Activated naive CD4-positive, alpha-beta T cell treated with anti-CD3 and anti-CD28 coated beads, Interleukin-2, amount 10 ng/mL, durations not matched to agents 7 days and 5 days (primary cell): ENCODE measurements around the gene KBTBD12.

ENCODE experiments used
- CTCF ChIA-PET: fragments of 350-600 bp; sonication (Branson Sonifier 250); formaldehyde crosslinking; loops from one replicate; lab custom pipeline; 2021; ENCODE audit warnings: antibody characterized with exemption; lab: Charles Lee
- DNase-seq: peaks from one replicate; pipeline ENCODE4 v3.0.0-alpha.2; 2020
- H3K27ac Mint-ChIP-seq: one replicate; pipeline ENCODE4 v1.8.0; 2021; ENCODE audit warnings: mild to moderate bottlenecking, moderate library complexity, mixed read lengths
- H3K27me3 Mint-ChIP-seq: one replicate; pipeline ENCODE4 v1.8.0; 2021; ENCODE audit warnings: mild to moderate bottlenecking, mixed read lengths
- H3K36me3 Mint-ChIP-seq: one replicate; pipeline ENCODE4 v1.8.0; 2021; ENCODE audit warnings: mixed read lengths
- H3K4me1 Mint-ChIP-seq: one replicate; pipeline ENCODE4 v1.8.0; 2021; ENCODE audit warnings: mixed read lengths
- H3K4me3 Mint-ChIP-seq: one replicate; pipeline ENCODE4 v1.8.0; 2021; ENCODE audit warnings: mild to moderate bottlenecking, moderate library complexity, mixed read lengths
- H3K9me3 Mint-ChIP-seq: one replicate; pipeline ENCODE4 v1.8.0; 2021; ENCODE audit warnings: mixed read lengths

The KBTBD12 gene

GRCh38 chr3:127991251-127991650 lies 76.2 kb downstream of the KBTBD12 start:
- Mint-ChIP-seq H3K4me1 (no peaks in the 10 kb centered on the region), H3K9me3 (no peaks in the 10 kb centered on the region), H3K4me3 (no peak overlapping the region), H3K27ac (no peak overlapping the region), H3K36me3 (no peaks in the 10 kb centered on the region), H3K27me3 (peaks cover 9% of the 10 kb centered on the region)
- DNase-seq = no peak
- CTCF ChIA-PET = no interaction called here

GRCh38 chr3:127991681-127992080 lies 76.6 kb downstream of the KBTBD12 start:
- no peaks in the 10 kb centered on the region for H3K9me3 Mint-ChIP-seq
- no peak overlapping the region for H3K4me3 Mint-ChIP-seq
- no peaks in the 10 kb centered on the region for H3K4me1 Mint-ChIP-seq
- no peak overlapping the region for H3K27ac Mint-ChIP-seq
- no peaks in the 10 kb centered on the region for H3K36me3 Mint-ChIP-seq
- DNase-seq = no peak
- CTCF ChIA-PET = no interaction called here
- H3K27me3 Mint-ChIP-seq = peaks cover 9% of the 10 kb centered on the region

- Mint-ChIP-seq H3K9me3 (no peaks in the 10 kb centered on the region), H3K4me1 (no peaks in the 10 kb centered on the region), H3K36me3 (no peaks in the 10 kb centered on the region), H3K4me3 (no peak overlapping the region), H3K27ac (no peak overlapping the region), H3K27me3 (peaks cover 9% of the 10 kb centered on the region)
- no peak for DNase-seq
- CTCF ChIA-PET = no interaction called here
Measured at GRCh38 chr3:127992127-127992526, 77.1 kb downstream of the KBTBD12 start.

GRCh38 chr3:127994011-127994410 lies 79.0 kb downstream of the KBTBD12 start:
- CTCF ChIA-PET = no interaction called here
- H3K27me3 Mint-ChIP-seq = peaks cover 9% of the 10 kb centered on the region
- no peak overlapping the region for H3K4me3 Mint-ChIP-seq
- no peak for DNase-seq
- no peaks in the 10 kb centered on the region for H3K9me3 Mint-ChIP-seq
- no peak overlapping the region for H3K27ac Mint-ChIP-seq
- no peaks in the 10 kb centered on the region for H3K36me3 Mint-ChIP-seq
- H3K4me1 Mint-ChIP-seq = no peaks in the 10 kb centered on the region

- H3K4me1 Mint-ChIP-seq = no peaks in the 10 kb centered on the region
- no peak overlapping the region for H3K4me3 Mint-ChIP-seq
- H3K36me3 Mint-ChIP-seq = no peaks in the 10 kb centered on the region
- no peaks in the 10 kb centered on the region for H3K9me3 Mint-ChIP-seq
- CTCF ChIA-PET = no interaction called here
- no peak for DNase-seq
- peaks cover 10% of the 10 kb centered on the region for H3K27me3 Mint-ChIP-seq
- no peak overlapping the region for H3K27ac Mint-ChIP-seq
Measured at GRCh38 chr3:127997016-127997415, 82.0 kb downstream of the KBTBD12 start.

GRCh38 chr3:127997961-127998360 lies 82.9 kb downstream of the KBTBD12 start:
- DNase-seq = no peak
- Mint-ChIP-seq H3K4me1 (no peaks in the 10 kb centered on the region), H3K9me3 (no peaks in the 10 kb centered on the region), H3K27ac (no peak overlapping the region), H3K36me3 (no peaks in the 10 kb centered on the region), H3K27me3 (peaks cover 13% of the 10 kb centered on the region), H3K4me3 (no peak overlapping the region)
- CTCF ChIA-PET = no interaction called here

- Mint-ChIP-seq H3K36me3 (no peaks in the 10 kb centered on the region), H3K9me3 (no peaks in the 10 kb centered on the region)
Measured at GRCh38 chr3:127998596-127998995, 83.6 kb downstream of the KBTBD12 start.

GRCh38 chr3:127999509-128000106 lies 84.6 kb downstream of the KBTBD12 start:
- Mint-ChIP-seq H3K27me3 (peaks cover 17% of the 10 kb centered on the region), H3K4me1 (no peaks in the 10 kb centered on the region), H3K36me3 (no peaks in the 10 kb centered on the region), H3K9me3 (no peaks in the 10 kb centered on the region), H3K4me3 (no peak overlapping the region), H3K27ac (no peak overlapping the region)
- CTCF ChIA-PET = no interaction called here
- DNase-seq = no peak

More at GRCh38 chr3:127998596-127998995, 83.6 kb downstream of the KBTBD12 start:
- no peak overlapping the region for H3K4me3 Mint-ChIP-seq
- DNase-seq = no peak
- peaks cover 13% of the 10 kb centered on the region for H3K27me3 Mint-ChIP-seq
- no peaks in the 10 kb centered on the region for H3K4me1 Mint-ChIP-seq
- CTCF ChIA-PET = no interaction called here
- no peak overlapping the region for H3K27ac Mint-ChIP-seq

- no peaks in the 10 kb centered on the region for H3K9me3 Mint-ChIP-seq
- CTCF ChIA-PET = no interaction called here
- no peaks in the 10 kb centered on the region for H3K4me1 Mint-ChIP-seq
- no peak overlapping the region for H3K4me3 Mint-ChIP-seq
- no peaks in the 10 kb centered on the region for H3K36me3 Mint-ChIP-seq
- H3K27me3 Mint-ChIP-seq = peaks cover 20% of the 10 kb centered on the region
- no peak overlapping the region for H3K27ac Mint-ChIP-seq
- DNase-seq = no peak
Measured at GRCh38 chr3:128001576-128001975, 86.5 kb downstream of the KBTBD12 start.

- Mint-ChIP-seq H3K4me1 (no peaks in the 10 kb centered on the region), H3K27ac (no peak overlapping the region), H3K4me3 (no peak overlapping the region), H3K27me3 (peaks cover 23% of the 10 kb centered on the region), H3K36me3 (no peaks in the 10 kb centered on the region), H3K9me3 (no peaks in the 10 kb centered on the region)
- no peak for DNase-seq
- CTCF ChIA-PET = no interaction called here
Measured at GRCh38 chr3:128004661-128005060, 89.6 kb downstream of the KBTBD12 start.

- Mint-ChIP-seq H3K36me3 (no peaks in the 10 kb centered on the region), H3K9me3 (no peaks in the 10 kb centered on the region), H3K4me3 (no peak overlapping the region), H3K4me1 (peaks cover 2% of the 10 kb centered on the region), H3K27ac (no peak overlapping the region), H3K27me3 (peaks cover 26% of the 10 kb centered on the region)
- DNase-seq = no peak
- CTCF ChIA-PET = no interaction called here
Measured at GRCh38 chr3:128006061-128007032, 91.3 kb downstream of the KBTBD12 start.

- no peak overlapping the region for H3K27ac Mint-ChIP-seq
- peaks cover 24% of the 10 kb centered on the region for H3K27me3 Mint-ChIP-seq
- no peak overlapping the region for H3K4me3 Mint-ChIP-seq
- CTCF ChIA-PET = no interaction called here
- no peaks in the 10 kb centered on the region for H3K9me3 Mint-ChIP-seq
- no peak for DNase-seq
- peaks cover 4% of the 10 kb centered on the region for H3K4me1 Mint-ChIP-seq
- no peaks in the 10 kb centered on the region for H3K36me3 Mint-ChIP-seq
Measured at GRCh38 chr3:128007033-128007424, 92.0 kb downstream of the KBTBD12 start.

- Mint-ChIP-seq H3K9me3 (no peaks in the 10 kb centered on the region), H3K4me3 (no peak overlapping the region), H3K27ac (no peak overlapping the region), H3K27me3 (peaks cover 17% of the 10 kb centered on the region), H3K4me1 (peaks cover 4% of the 10 kb centered on the region), H3K36me3 (no peaks in the 10 kb centered on the region)
- CTCF ChIA-PET = no interaction called here
- no peak for DNase-seq
Measured at GRCh38 chr3:128009952-128010846, 95.2 kb downstream of the KBTBD12 start.

- peak; percentile 32 for DNase-seq
- CTCF ChIA-PET = interaction anchor here (1.1 to 1.3 kb wide), 2 partner anchors 122 to 316 kb away, joined by 3 to 5 read pairs; no protein-coding TSS in a partner anchor
- no peaks in the 10 kb centered on the region for H3K36me3 Mint-ChIP-seq
- no peak overlapping the region for H3K27ac Mint-ChIP-seq
- H3K9me3 Mint-ChIP-seq = no peaks in the 10 kb centered on the region
- H3K4me3 Mint-ChIP-seq = no peak overlapping the region
- H3K27me3 Mint-ChIP-seq = peaks cover 11% of the 10 kb centered on the region
- peaks cover 4% of the 10 kb centered on the region for H3K4me1 Mint-ChIP-seq
Measured at GRCh38 chr3:128011140-128011539, 96.1 kb downstream of the KBTBD12 start.
